ENCODE measurements around the gene INPP5A.

DNA sequence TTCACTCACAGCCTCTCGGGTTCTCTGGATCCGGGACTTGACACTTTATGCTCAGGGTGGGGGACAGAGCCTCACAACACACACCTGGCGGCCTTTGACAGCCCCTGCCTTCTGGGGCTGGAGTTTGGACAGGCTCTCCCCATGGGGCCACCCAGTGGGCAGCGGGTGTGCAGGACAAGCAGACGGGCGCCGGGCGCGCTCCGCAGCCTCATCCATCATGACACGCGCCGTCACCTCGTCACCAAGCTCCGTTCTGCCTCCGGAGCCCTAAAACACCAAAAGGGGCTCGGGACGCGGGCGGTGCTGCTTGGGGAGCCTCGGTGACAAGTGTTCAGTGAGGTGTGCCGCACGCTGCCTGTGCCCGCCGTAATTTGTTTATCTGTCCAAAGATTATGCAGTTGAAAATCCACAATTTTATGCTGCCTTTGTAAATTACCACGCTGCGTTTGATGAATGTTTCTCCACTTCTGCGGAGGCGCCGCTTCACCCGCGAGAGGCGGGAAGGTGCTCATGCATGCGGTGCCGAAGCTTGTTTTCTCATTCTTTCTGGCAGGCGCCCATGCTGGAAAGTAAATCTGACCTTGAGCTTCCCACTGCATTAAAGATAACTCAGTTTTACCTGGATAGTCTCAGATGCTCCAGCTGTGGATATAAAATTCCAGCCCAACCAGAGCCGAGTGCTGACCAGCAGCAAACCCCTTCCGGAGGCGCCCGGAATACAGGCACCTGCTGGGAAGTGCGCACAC lies 242.1 kb downstream of the INPP5A start:
- TF ChIP-seq, protein P1, sequence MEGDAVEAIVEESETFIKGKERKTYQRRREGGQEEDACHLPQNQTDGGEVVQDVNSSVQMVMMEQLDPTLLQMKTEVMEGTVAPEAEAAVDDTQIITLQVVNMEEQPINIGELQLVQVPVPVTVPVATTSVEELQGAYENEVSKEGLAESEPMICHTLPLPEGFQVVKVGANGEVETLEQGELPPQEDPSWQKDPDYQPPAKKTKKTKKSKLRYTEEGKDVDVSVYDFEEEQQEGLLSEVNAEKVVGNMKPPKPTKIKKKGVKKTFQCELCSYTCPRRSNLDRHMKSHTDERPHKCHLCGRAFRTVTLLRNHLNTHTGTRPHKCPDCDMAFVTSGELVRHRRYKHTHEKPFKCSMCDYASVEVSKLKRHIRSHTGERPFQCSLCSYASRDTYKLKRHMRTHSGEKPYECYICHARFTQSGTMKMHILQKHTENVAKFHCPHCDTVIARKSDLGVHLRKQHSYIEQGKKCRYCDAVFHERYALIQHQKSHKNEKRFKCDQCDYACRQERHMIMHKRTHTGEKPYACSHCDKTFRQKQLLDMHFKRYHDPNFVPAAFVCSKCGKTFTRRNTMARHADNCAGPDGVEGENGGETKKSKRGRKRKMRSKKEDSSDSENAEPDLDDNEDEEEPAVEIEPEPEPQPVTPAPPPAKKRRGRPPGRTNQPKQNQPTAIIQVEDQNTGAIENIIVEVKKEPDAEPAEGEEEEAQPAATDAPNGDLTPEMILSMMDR (IDR thresholded peaks at IDR 0.05), result no peak
- TF ChIP-seq EP300 (IDR thresholded peaks at IDR 0.05) (no peak), POLR2AphosphoS5 (IDR thresholded peaks at IDR 0.05) (no peak), POLR2A (IDR thresholded peaks at IDR 0.05) (no peak)

Measured in upper lobe of left lung (tissue), 4 donors.